Osteoblast (primary cell): Measurements from ENCODE around the gene ZC3H10. TPM values are rescaled to one million over a fixed set of nuclear protein-coding genes. Genes with fewer than 3 reads are reported as not detected.
A peak's percentile ranks its signal among the peaks of the same experiment; 100 is the strongest.

Source experiments
- DNase-seq: peaks from one replicate; pipeline ENCODE4 v3.0.0; 2011; ENCODE audit warnings: low spot score, mixed read lengths; ENCODE audit not compliant: insufficient read length; ENCODE audit errors: missing footprints
- H2AFZ ChIP-seq: 2 replicates; pipeline ENCODE4 v1.6.0; 2011; ENCODE audit warnings: mild to moderate bottlenecking, low read length
- H3K27ac ChIP-seq: 2 replicates; pipeline ENCODE4 v1.5.1; 2011; ENCODE audit warnings: mild to moderate bottlenecking, low read depth, low read length, moderate library complexity
- H3K27me3 ChIP-seq: 2 replicates; pipeline ENCODE4 v1.6.0; 2012; ENCODE audit warnings: mild to moderate bottlenecking, control low read depth, inconsistent platforms, low read length, moderate library complexity; ENCODE audit not compliant: insufficient read depth
- H3K36me3 ChIP-seq: 2 replicates; pipeline ENCODE4 v1.5.1; 2011; ENCODE audit warnings: mild to moderate bottlenecking, low read length, control low read depth, moderate library complexity; ENCODE audit not compliant: insufficient read depth
- H3K4me1 ChIP-seq: 2 replicates; pipeline ENCODE4 v1.5.1; 2011; ENCODE audit warnings: mild to moderate bottlenecking, low read length, control low read depth, moderate library complexity; ENCODE audit not compliant: insufficient read depth
- H3K4me2 ChIP-seq: 2 replicates; pipeline ENCODE4 v1.6.0; 2011; ENCODE audit warnings: mild to moderate bottlenecking, low read length; ENCODE audit not compliant: insufficient read depth
- H3K4me3 ChIP-seq: fragments of 200-600 bp; sonication (generic); 3 replicates; pipeline ENCODE4 v1.5.1; 2012; ENCODE audit warnings: mild to moderate bottlenecking, low read length, inconsistent platforms; ENCODE audit not compliant: insufficient read depth
- H3K79me2 ChIP-seq: 2 replicates; pipeline ENCODE4 v1.6.0; 2012; ENCODE audit warnings: mild to moderate bottlenecking, low read length, control low read depth, inconsistent platforms; ENCODE audit not compliant: insufficient read depth
- H3K9me3 ChIP-seq: 2 replicates; pipeline ENCODE4 v1.5.1; 2011; ENCODE audit warnings: low read depth, low read length, control low read depth
- H4K20me1 ChIP-seq: 2 replicates; pipeline ENCODE4 v1.6.0; 2012; ENCODE audit warnings: mild to moderate bottlenecking, low read length, control low read depth; ENCODE audit not compliant: insufficient read depth
- CTCF ChIP-seq: IDR thresholded peaks from 2 replicates; pipeline ENCODE4 v1.5.1; 2011; ENCODE audit warnings: mild to moderate bottlenecking, low read depth, low read length, moderate library complexity; ENCODE audit errors: extremely low read depth
- total RNA-seq: library from RNA; depleted of rRNA; stranded (reverse); fragments of >200 nt; gene quantifications from 2 replicates; pipeline ENCODE4 v1.2.3, GENCODE V29; 2012

Gene ZC3H10
- total RNA-seq, 1 donor: 9.0 TPM

GRCh38 chr12:56158926-56159461 lies 40.9 kb downstream of the ZC3H10 start:
- peak; percentile 93 for DNase-seq
- Histone ChIP-seq H3K4me1 (peaks cover 25% of the 10 kb centered on the region), H3K79me2 (peaks cover 40% of the 10 kb centered on the region), H2AFZ (no peak overlapping the region), H3K4me3 (peak overlapping the region; percentile 92), H3K27ac (peak overlapping the region; percentile 87), H3K9me3 (no peaks in the 10 kb centered on the region), H3K36me3 (peaks cover 60% of the 10 kb centered on the region), H4K20me1 (peaks cover 44% of the 10 kb centered on the region), H3K27me3 (no peaks in the 10 kb centered on the region), H3K4me2 (peak overlapping the region; percentile 99)
- TF ChIP-seq CTCF: no peak

- H2AFZ ChIP-seq: no peak overlapping the region
- DNase-seq: no peak
- peaks cover 40% of the 10 kb centered on the region for H3K79me2 ChIP-seq
- H3K27ac ChIP-seq: peak overlapping the region; percentile 87
- no peak for TF ChIP-seq CTCF
- peaks cover 25% of the 10 kb centered on the region for H3K4me1 ChIP-seq
- H3K27me3 ChIP-seq: no peaks in the 10 kb centered on the region
- no peaks in the 10 kb centered on the region for H3K9me3 ChIP-seq
- peaks cover 44% of the 10 kb centered on the region for H4K20me1 ChIP-seq
- peak overlapping the region; percentile 92 for H3K4me3 ChIP-seq
- H3K36me3 ChIP-seq: peaks cover 66% of the 10 kb centered on the region
- H3K4me2 ChIP-seq: peak overlapping the region; percentile 99
Observed at GRCh38 chr12:56159482-56160192, 41.6 kb downstream of the ZC3H10 start.

- no peak for DNase-seq
- Histone ChIP-seq H3K4me3 (peak overlapping the region; percentile 92), H2AFZ (no peak overlapping the region), H3K9me3 (no peaks in the 10 kb centered on the region), H3K4me2 (peak overlapping the region; percentile 99), H3K27me3 (no peaks in the 10 kb centered on the region), H3K79me2 (peaks cover 40% of the 10 kb centered on the region), H3K27ac (peak overlapping the region; percentile 87), H3K4me1 (peaks cover 25% of the 10 kb centered on the region), H3K36me3 (peaks cover 66% of the 10 kb centered on the region), H4K20me1 (peaks cover 44% of the 10 kb centered on the region)
- no peak for TF ChIP-seq CTCF
Observed at GRCh38 chr12:56160193-56160763, 42.2 kb downstream of the ZC3H10 start.
